Measurements from ENCODE around the gene MOGAT1.

DNA sequence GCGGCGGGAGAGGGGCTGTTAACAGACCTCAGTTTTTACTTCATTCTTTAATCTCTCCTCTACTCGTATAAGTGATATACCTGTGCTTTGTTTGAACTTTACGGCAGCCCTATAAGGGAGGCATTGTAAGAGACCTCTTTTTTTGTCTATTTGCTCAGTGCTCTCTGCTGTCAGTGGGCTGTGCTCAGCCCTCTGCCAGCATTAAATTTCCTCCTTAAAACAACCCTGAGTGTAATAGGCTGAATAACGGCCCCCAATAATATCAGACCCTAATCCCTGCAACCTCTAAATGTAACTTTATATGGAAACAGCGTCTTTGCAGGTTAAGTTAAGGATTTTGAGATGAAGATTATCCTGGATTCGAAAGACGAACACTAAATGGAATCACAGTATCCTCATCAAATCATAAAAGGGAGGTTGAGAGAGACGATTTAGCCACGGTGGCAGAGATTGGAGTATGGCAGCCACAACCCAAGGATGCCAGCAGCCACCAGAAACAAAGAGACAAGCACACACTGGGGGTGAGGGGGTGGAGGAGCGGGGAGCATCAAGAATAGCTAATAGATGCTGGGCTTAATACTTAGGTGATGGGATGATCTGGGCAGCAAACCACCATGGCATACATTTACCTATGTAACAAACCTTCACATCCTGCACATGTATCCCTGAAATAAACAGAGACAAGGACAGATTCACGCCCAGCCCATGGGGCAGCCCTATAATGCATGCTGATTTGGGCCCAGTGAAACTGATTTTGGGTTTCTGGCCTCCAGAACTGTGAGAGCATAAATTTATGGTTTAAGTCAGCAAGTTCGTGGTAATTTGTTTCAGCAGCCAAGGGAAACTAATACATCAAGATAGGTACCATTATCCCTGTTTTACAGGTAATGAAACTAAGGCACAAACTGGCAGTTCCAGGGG, 14.7 kb upstream of the MOGAT1 start:
- no peak for TF ChIP-seq GATA3 (IDR thresholded peaks at IDR 0.05; ENCODE audit: low read depth, low read length)
- TF ChIP-seq GATA2 (IDR thresholded peaks at IDR 0.05; ENCODE audit: low read depth, low read length): no peak

Measured in SH-SY5Y (cell line).